Mesenchymal stem cell (in vitro differentiated cells and primary cell): Measurements from ENCODE around the gene RERE.

Source experiments
- DNase-seq: peaks from one replicate; pipeline ENCODE4 v3.0.0-alpha.2; 2013
- H2AFZ ChIP-seq: one replicate; pipeline ENCODE4 v1.6.1; 2013; ENCODE audit warnings: low read depth, mild to moderate bottlenecking, control low read depth, inconsistent platforms, low read length, moderate library complexity
- H2AK5ac ChIP-seq: 2 replicates; pipeline ENCODE4 v1.6.1; 2013; ENCODE audit warnings: low read length, moderate library complexity, mild to moderate bottlenecking, inconsistent platforms; ENCODE audit not compliant: severe bottlenecking
- H2BK120ac ChIP-seq: one replicate; pipeline ENCODE4 v1.6.1; 2013; ENCODE audit warnings: low read depth, mild to moderate bottlenecking, inconsistent platforms, low read length, moderate library complexity
- H2BK12ac ChIP-seq, 2 experiments: one replicate each; pipeline ENCODE4 v1.6.1; 2013; ENCODE audit warnings: inconsistent platforms in 2 of 2, low read length in 2 of 2, mild to moderate bottlenecking in 2 of 2, moderate library complexity in 2 of 2, control low read depth in 1 of 2
- H2BK15ac ChIP-seq: one replicate; pipeline ENCODE4 v1.6.1; 2013; ENCODE audit warnings: mild to moderate bottlenecking, low read depth, inconsistent platforms; ENCODE audit not compliant: poor library complexity, severe bottlenecking
- H2BK5ac ChIP-seq: 2 replicates; pipeline ENCODE4 v1.6.1; 2013; ENCODE audit warnings: low read depth, mild to moderate bottlenecking, low read length, control low read depth, inconsistent platforms; ENCODE audit not compliant: poor library complexity, severe bottlenecking
- H3K14ac ChIP-seq, 2 experiments: one replicate each; pipeline ENCODE4 v1.6.1; 2013; ENCODE audit warnings: inconsistent platforms in 2 of 2, low read length in 2 of 2, control low read depth in 1 of 2, mild to moderate bottlenecking in 1 of 2, moderate library complexity in 1 of 2
- H3K18ac ChIP-seq, 2 experiments: one replicate each; pipeline ENCODE4 v1.6.1; 2013; ENCODE audit warnings: inconsistent platforms in 2 of 2, low read length in 2 of 2, control low read depth in 1 of 2, low read depth in 1 of 2, mild to moderate bottlenecking in 1 of 2
- H3K23ac ChIP-seq, 2 experiments: one replicate each; pipeline ENCODE4 v1.6.1; 2013; ENCODE audit warnings: inconsistent platforms in 2 of 2, low read length in 2 of 2, mild to moderate bottlenecking in 2 of 2, moderate library complexity in 2 of 2, control low read depth in 1 of 2
- H3K27ac ChIP-seq: 2 replicates; pipeline ENCODE4 v1.5.1; 2013; ENCODE audit warnings: mild to moderate bottlenecking, moderate library complexity, low read length, control low read depth, inconsistent platforms; ENCODE audit not compliant: poor library complexity, severe bottlenecking
- H3K27me3 ChIP-seq, 2 experiments: 2 replicates each; pipeline versions ENCODE4 v1.6.1 to v1.7.0; 2013; ENCODE audit warnings: low read length in 2 of 2, mild to moderate bottlenecking in 2 of 2, moderate library complexity in 2 of 2, control low read depth in 1 of 2, inconsistent platforms in 1 of 2; ENCODE audit not compliant: control insufficient read depth in 1 of 2, insufficient read depth in 1 of 2
- H3K36me3 ChIP-seq, 2 experiments: 2 replicates each; pipeline versions ENCODE4 v1.6.1 to v1.7.0; 2013; ENCODE audit warnings: low read length in 2 of 2, control low read depth in 1 of 2, inconsistent platforms in 1 of 2, low read depth in 1 of 2, mild to moderate bottlenecking in 1 of 2; ENCODE audit not compliant: insufficient read depth in 2 of 2, control insufficient read depth in 1 of 2
- H3K4ac ChIP-seq, 2 experiments: one replicate each; pipeline ENCODE4 v1.6.1; 2013; ENCODE audit warnings: inconsistent platforms in 2 of 2, low read length in 2 of 2, mild to moderate bottlenecking in 2 of 2, moderate library complexity in 2 of 2, control low read depth in 1 of 2, low read depth in 1 of 2
- H3K4me1 ChIP-seq: 2 replicates; pipeline ENCODE4 v1.6.1; 2013; ENCODE audit warnings: low read depth, low read length, control low read depth; ENCODE audit not compliant: control insufficient read depth, insufficient read depth
- H3K4me2 ChIP-seq: 2 replicates; pipeline ENCODE4 v1.6.1; 2013; ENCODE audit warnings: low read length, mild to moderate bottlenecking, inconsistent platforms; ENCODE audit not compliant: poor library complexity, severe bottlenecking
- H3K4me3 ChIP-seq, 2 experiments: 2 replicates each; pipeline versions ENCODE4 v1.5.1 to v1.7.0; 2013; ENCODE audit warnings: low read length in 2 of 2, mild to moderate bottlenecking in 2 of 2, control low read depth in 1 of 2, low read depth in 1 of 2; ENCODE audit not compliant: insufficient read depth in 1 of 2
- H3K79me1 ChIP-seq: replicated peaks from 2 replicates; pipeline ENCODE4 v1.6.1; 2013; ENCODE audit warnings: mild to moderate bottlenecking, control low read depth, low read length, inconsistent platforms; ENCODE audit not compliant: poor library complexity, severe bottlenecking
- H3K9ac ChIP-seq: 2 replicates; pipeline ENCODE4 v1.7.0; 2013; ENCODE audit warnings: mild to moderate bottlenecking, low read length, moderate library complexity
- H3K9me3 ChIP-seq: 2 replicates; pipeline ENCODE4 v1.7.0; 2013; ENCODE audit warnings: mild to moderate bottlenecking, low read length; ENCODE audit not compliant: control insufficient read depth
- H4K8ac ChIP-seq: one replicate; pipeline ENCODE4 v1.6.1; 2013; ENCODE audit warnings: inconsistent platforms, mild to moderate bottlenecking, low read length, moderate library complexity
- H4K91ac ChIP-seq: one replicate; pipeline ENCODE4 v1.6.1; 2013; ENCODE audit warnings: mild to moderate bottlenecking, low read length, inconsistent platforms
- WGBS: methylation state at CpG from one replicate; pipeline ENCODE4 v1.1.7; 2013; ENCODE audit warnings: mixed read lengths; 5-methylcytosine and 5-hydroxymethylcytosine counted together

Gene RERE

DNA sequence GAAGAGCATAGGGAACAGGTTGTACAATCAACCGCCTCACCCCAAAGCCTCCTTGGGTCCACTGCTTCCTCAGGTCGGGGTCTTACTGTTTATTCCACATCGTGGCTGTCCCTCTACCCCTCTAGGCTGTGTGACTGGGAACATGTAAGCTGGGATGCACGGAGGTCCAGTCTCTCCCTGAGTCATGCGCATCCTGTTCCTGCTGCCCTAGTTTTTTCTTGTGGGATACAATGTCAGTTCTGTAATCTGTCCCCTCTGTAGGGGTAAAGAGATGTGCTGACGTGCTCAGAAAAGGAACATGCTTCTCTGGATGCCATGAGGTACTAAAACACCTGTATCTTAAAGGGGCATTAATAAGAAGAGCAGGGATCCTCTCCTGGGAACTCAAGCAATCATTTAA is 433.4 kb downstream of the RERE start:
- H3K4me2 ChIP-seq = no peak overlapping the region
- no peak overlapping the region for H2BK5ac ChIP-seq
- H2BK15ac ChIP-seq = no peak overlapping the region
- no peak overlapping the region for H2BK12ac ChIP-seq
- no peak overlapping the region for H3K23ac ChIP-seq
- H3K18ac ChIP-seq = no peak overlapping the region
- no peaks in the 10 kb centered on the region for H3K27me3 ChIP-seq
- no peaks in the 10 kb centered on the region for H3K9me3 ChIP-seq
- H3K4me1 ChIP-seq = peaks cover 26% of the 10 kb centered on the region
- H2AK5ac ChIP-seq = no peak overlapping the region
- H4K91ac ChIP-seq = no peak overlapping the region
- peak; percentile 54 for DNase-seq
- H2BK120ac ChIP-seq = no peak overlapping the region
- H3K4me3 ChIP-seq = no peak overlapping the region
- peaks cover 18% of the 10 kb centered on the region for H3K79me1 ChIP-seq
- H3K36me3 ChIP-seq = peaks cover 18 to 56% of the 10 kb centered on the region in 2 experiments
- no peak overlapping the region for H4K8ac ChIP-seq
- H3K4ac ChIP-seq = no peak overlapping the region
- H3K27ac ChIP-seq = no peak overlapping the region
- WGBS = 59% methylated on average over 6 of the region's 6 CpGs
- no peak overlapping the region for H2AFZ ChIP-seq
- no peak overlapping the region for H3K14ac ChIP-seq
- H3K9ac ChIP-seq = no peak overlapping the region

DNA sequence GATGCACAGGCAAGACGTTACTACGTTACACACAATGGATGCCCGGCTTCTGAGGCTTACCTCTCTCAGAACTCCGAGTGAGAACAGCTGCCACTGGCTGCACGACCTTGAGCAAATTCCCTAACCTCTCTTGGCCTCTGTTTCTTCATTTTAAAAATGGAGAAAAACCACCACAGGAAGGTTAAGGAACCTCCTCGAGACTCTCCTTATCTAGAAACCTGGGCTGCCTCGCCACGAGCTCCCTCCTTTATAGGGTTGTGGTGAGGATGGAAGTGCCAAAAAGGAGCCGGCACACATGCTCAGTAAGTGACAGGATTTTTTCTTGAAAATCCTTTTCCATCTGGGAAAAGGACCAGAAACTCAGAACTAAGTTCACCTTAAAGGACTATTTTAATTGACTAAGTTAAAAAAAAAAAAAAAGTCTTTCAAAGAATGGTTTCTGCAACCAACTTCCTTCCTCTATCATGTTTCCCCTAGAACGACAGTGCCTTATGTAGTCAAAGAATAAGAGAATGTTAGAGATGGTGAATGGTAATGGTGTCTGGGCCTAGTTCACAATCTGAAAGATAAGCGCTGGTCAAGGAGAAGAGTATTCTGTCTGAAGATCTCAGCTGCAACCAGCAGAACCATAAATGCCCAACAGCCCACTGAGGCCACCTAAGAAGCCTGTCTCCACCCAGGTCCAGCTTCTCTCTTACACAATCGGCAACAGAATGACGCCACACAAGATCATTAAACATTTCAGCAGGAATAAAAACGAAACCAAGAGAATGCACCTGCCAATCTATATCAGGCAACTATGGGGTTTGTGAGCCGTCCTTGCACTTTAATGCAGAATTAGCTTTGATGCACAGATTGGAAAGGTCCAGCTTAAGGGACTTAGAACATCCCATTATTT is 434.6 kb downstream of the RERE start:
- H3K27ac ChIP-seq = no peak overlapping the region
- no peak overlapping the region for H2AK5ac ChIP-seq
- H3K9me3 ChIP-seq = no peaks in the 10 kb centered on the region
- H2BK120ac ChIP-seq = no peak overlapping the region
- H3K4me1 ChIP-seq = peaks cover 27% of the 10 kb centered on the region
- peaks cover 24% of the 10 kb centered on the region for H3K79me1 ChIP-seq
- no peak overlapping the region for H2BK12ac ChIP-seq
- H3K27me3 ChIP-seq = no peaks in the 10 kb centered on the region
- no peak overlapping the region for H3K4me3 ChIP-seq
- H4K8ac ChIP-seq = no peak overlapping the region
- WGBS = 97% methylated on average over 14 of the region's 15 CpGs
- no peak overlapping the region for H2BK15ac ChIP-seq
- no peak overlapping the region for H2AFZ ChIP-seq
- H4K91ac ChIP-seq = no peak overlapping the region
- H2BK5ac ChIP-seq = no peak overlapping the region
- no peak overlapping the region for H3K4me2 ChIP-seq
- H3K18ac ChIP-seq = no peak overlapping the region
- no peak overlapping the region for H3K14ac ChIP-seq
- H3K23ac ChIP-seq = no peak overlapping the region
- peaks cover 22 to 48% of the 10 kb centered on the region in 2 experiments for H3K36me3 ChIP-seq
- no peak overlapping the region for H3K4ac ChIP-seq
- H3K9ac ChIP-seq = no peak overlapping the region
- DNase-seq = no peak

DNA sequence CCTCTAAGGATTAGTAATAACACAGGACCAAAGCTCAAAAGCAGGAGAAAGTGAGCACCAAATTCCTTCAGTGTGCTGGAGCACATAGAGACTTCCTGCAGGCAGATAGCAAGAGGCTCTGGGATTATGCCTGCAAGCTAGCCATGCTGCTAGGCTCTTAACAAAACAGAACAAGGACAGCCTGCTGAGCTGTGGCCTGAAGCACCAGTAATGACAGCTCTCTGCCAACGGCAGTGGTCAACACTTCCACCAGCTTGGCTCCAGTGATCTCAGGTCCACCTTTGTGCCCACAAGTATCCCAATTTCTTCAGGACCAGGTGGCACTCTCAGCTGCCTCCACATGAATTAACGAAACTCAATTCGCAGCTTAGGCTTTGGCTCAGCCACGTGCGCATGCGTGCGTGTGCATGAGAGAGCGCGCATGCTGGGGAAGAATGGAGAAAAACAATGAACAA is 435.4 kb downstream of the RERE start:
- peak overlapping the region in 1 of 2 experiments; percentile 28 for H3K18ac ChIP-seq
- H3K27me3 ChIP-seq = no peaks in the 10 kb centered on the region
- no peak overlapping the region for H2BK12ac ChIP-seq
- H2AFZ ChIP-seq = no peak overlapping the region
- peaks cover 27% of the 10 kb centered on the region for H3K79me1 ChIP-seq
- no peak overlapping the region for H3K4me2 ChIP-seq
- WGBS = 84% methylated on average over 9 of the region's 9 CpGs
- H4K8ac ChIP-seq = no peak overlapping the region
- H3K36me3 ChIP-seq = peaks cover 22 to 50% of the 10 kb centered on the region in 2 experiments
- H3K4ac ChIP-seq = no peak overlapping the region
- H3K4me1 ChIP-seq = peaks cover 27% of the 10 kb centered on the region
- no peak overlapping the region for H3K9ac ChIP-seq
- no peak overlapping the region for H2BK5ac ChIP-seq
- H3K27ac ChIP-seq = peak overlapping the region; percentile 89
- no peak overlapping the region for H3K14ac ChIP-seq
- H4K91ac ChIP-seq = peak overlapping the region; percentile 54
- no peak overlapping the region for H2BK120ac ChIP-seq
- H3K4me3 ChIP-seq = no peak overlapping the region
- no peaks in the 10 kb centered on the region for H3K9me3 ChIP-seq
- no peak overlapping the region for H2AK5ac ChIP-seq
- no peak for DNase-seq
- no peak overlapping the region for H3K23ac ChIP-seq
- H2BK15ac ChIP-seq = no peak overlapping the region

DNA sequence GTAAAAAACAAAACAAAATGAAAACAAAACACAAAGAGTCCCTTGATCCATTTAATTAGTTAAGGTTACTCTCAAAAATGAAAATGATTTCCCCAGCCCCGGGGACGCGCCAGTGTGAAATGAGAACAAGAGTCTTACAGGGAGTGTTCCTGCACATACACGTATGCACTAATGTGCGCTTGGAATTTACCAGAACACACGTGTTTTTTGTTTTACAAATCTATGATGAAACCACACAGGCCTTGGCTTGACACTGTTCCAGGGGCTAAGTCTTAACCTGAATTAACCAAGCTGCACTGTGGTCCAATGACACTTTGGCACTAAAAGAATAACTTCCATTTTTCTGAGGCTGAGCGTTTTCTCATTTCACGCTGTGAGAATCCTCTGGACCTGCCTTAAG is 435.8 kb downstream of the RERE start:
- Histone ChIP-seq H2AK5ac (no peak overlapping the region), H3K18ac (no peak overlapping the region), H3K4me3 (no peak overlapping the region), H3K4me1 (peaks cover 27% of the 10 kb centered on the region), H3K4me2 (peak overlapping the region; percentile 10), H2BK120ac (no peak overlapping the region), H3K79me1 (peaks cover 28% of the 10 kb centered on the region), H3K23ac (no peak overlapping the region), H3K27ac (peak overlapping the region; percentile 89), H3K4ac (no peak overlapping the region), H3K36me3 (peaks cover 22 to 51% of the 10 kb centered on the region in 2 experiments), H3K9ac (no peak overlapping the region), H2AFZ (no peak overlapping the region), H3K27me3 (no peaks in the 10 kb centered on the region), H4K8ac (peak overlapping the region; percentile 5), H4K91ac (no peak overlapping the region), H2BK15ac (no peak overlapping the region), H2BK12ac (no peak overlapping the region), H3K14ac (no peak overlapping the region), H2BK5ac (no peak overlapping the region), H3K9me3 (no peaks in the 10 kb centered on the region)
- DNase-seq = no peak
- 95% methylated on average over 8 of the region's 8 CpGs for WGBS
